Stimulated activated effector memory CD8-positive, alpha-beta T cell treated with anti-CD3 and anti-CD28 coated beads, Interleukin-12 subunit alpha, Interleukin-12 subunit beta, amount 100 ng/mL, for 72 hours (primary cell): ENCODE measurements around the gene EDN1.

Experiments
- ATAC-seq: fragments of 150-1000 bp; cut with Tn5 transposase; 2 replicates; pipeline ENCODE4 v1.10.0; 2021
- DNase-seq, 2 donors: peaks; one replicate each; pipeline ENCODE4 v3.0.0; 2021 to 2022; ENCODE audit warnings: low spot score in 2 of 2
- H3K27ac Mint-ChIP-seq: one replicate; pipeline ENCODE4 v1.8.0; 2022; ENCODE audit warnings: mild to moderate bottlenecking, mixed read lengths
- H3K36me3 Mint-ChIP-seq: one replicate; pipeline ENCODE4 v1.8.0; 2022; ENCODE audit warnings: mild to moderate bottlenecking, mixed read lengths
- H3K4me1 Mint-ChIP-seq: one replicate; pipeline ENCODE4 v1.8.0; 2022; ENCODE audit warnings: mixed read lengths
- H3K4me3 Mint-ChIP-seq: one replicate; pipeline ENCODE4 v1.8.0; 2022; ENCODE audit warnings: mild to moderate bottlenecking, mixed read lengths
- H3K9me3 Mint-ChIP-seq: one replicate; pipeline ENCODE4 v1.8.0; 2022; ENCODE audit warnings: mixed read lengths

Gene EDN1

GRCh38 chr6:12339808-12340487, 49.8 kb downstream of the EDN1 start:
- DNase-seq (no peak), ATAC-seq (no peak)
- H3K4me1 Mint-ChIP-seq: no peaks in the 10 kb centered on the region
- no peaks in the 10 kb centered on the region for H3K36me3 Mint-ChIP-seq
- no peak overlapping the region for H3K4me3 Mint-ChIP-seq
- no peaks in the 10 kb centered on the region for H3K9me3 Mint-ChIP-seq
- no peak overlapping the region for H3K27ac Mint-ChIP-seq

GRCh38 chr6:12340488-12340818, 50.3 kb downstream of the EDN1 start:
- no peak overlapping the region for H3K27ac Mint-ChIP-seq
- H3K36me3 Mint-ChIP-seq: no peaks in the 10 kb centered on the region
- DNase-seq (no peak), ATAC-seq (no peak)
- no peaks in the 10 kb centered on the region for H3K4me1 Mint-ChIP-seq
- H3K9me3 Mint-ChIP-seq: no peaks in the 10 kb centered on the region
- no peak overlapping the region for H3K4me3 Mint-ChIP-seq

- DNase-seq: no peak
- no peak for ATAC-seq
- no peaks in the 10 kb centered on the region for H3K4me1 Mint-ChIP-seq
- no peaks in the 10 kb centered on the region for H3K36me3 Mint-ChIP-seq
- H3K27ac Mint-ChIP-seq: no peak overlapping the region
- H3K4me3 Mint-ChIP-seq: no peak overlapping the region
- H3K9me3 Mint-ChIP-seq: no peaks in the 10 kb centered on the region
Measured at GRCh38 chr6:12342664-12343063, 52.5 kb downstream of the EDN1 start.

- H3K27ac Mint-ChIP-seq: no peak overlapping the region
- no peaks in the 10 kb centered on the region for H3K9me3 Mint-ChIP-seq
- DNase-seq: no peak
- peaks cover 3% of the 10 kb centered on the region for H3K36me3 Mint-ChIP-seq
- ATAC-seq: no peak
- H3K4me3 Mint-ChIP-seq: no peak overlapping the region
- H3K4me1 Mint-ChIP-seq: no peaks in the 10 kb centered on the region
Measured at GRCh38 chr6:12343122-12343439, 52.9 kb downstream of the EDN1 start.

GRCh38 chr6:12343440-12344162, 53.4 kb downstream of the EDN1 start:
- Mint-ChIP-seq H3K9me3 (no peaks in the 10 kb centered on the region), H3K4me3 (no peak overlapping the region), H3K4me1 (no peaks in the 10 kb centered on the region), H3K27ac (no peak overlapping the region), H3K36me3 (peaks cover 7% of the 10 kb centered on the region)
- DNase-seq (no peak), ATAC-seq (no peak)

- H3K27ac Mint-ChIP-seq: no peak overlapping the region
- no peak overlapping the region for H3K4me3 Mint-ChIP-seq
- no peak for ATAC-seq
- H3K36me3 Mint-ChIP-seq: peaks cover 7% of the 10 kb centered on the region
- H3K4me1 Mint-ChIP-seq: no peaks in the 10 kb centered on the region
- no peaks in the 10 kb centered on the region for H3K9me3 Mint-ChIP-seq
- no peak for DNase-seq
Measured at GRCh38 chr6:12344296-12344695, 54.1 kb downstream of the EDN1 start.

- ATAC-seq (no peak), DNase-seq (no peak)
- Mint-ChIP-seq H3K27ac (no peak overlapping the region), H3K9me3 (no peaks in the 10 kb centered on the region), H3K36me3 (peaks cover 7% of the 10 kb centered on the region), H3K4me1 (no peaks in the 10 kb centered on the region), H3K4me3 (no peak overlapping the region)
Measured at GRCh38 chr6:12344961-12345693, 55.0 kb downstream of the EDN1 start.

- Mint-ChIP-seq H3K4me3 (no peak overlapping the region), H3K27ac (no peak overlapping the region), H3K4me1 (no peaks in the 10 kb centered on the region), H3K9me3 (no peaks in the 10 kb centered on the region), H3K36me3 (peaks cover 7% of the 10 kb centered on the region)
- no peak for DNase-seq
- ATAC-seq: no peak
Measured at GRCh38 chr6:12345694-12346058, 55.5 kb downstream of the EDN1 start.
